H1 (cell line): ENCODE results near the gene HEPHL1. TPM values are rescaled to one million over a fixed set of nuclear protein-coding genes. Genes with fewer than 3 reads are reported as not detected.

Source experiments
- CHD7 ChIP-seq: fragments of 300-600 bp; sonication (generic); IDR thresholded peaks from 2 replicates; pipeline ENCODE4 v1.7.1; 2012; ENCODE audit warnings: low read length, moderate library complexity, mild to moderate bottlenecking, inconsistent platforms; ENCODE audit not compliant: insufficient replicate concordance
- EZH2 ChIP-seq: fragments of 200-600 bp; sonication (generic); IDR thresholded peaks from 2 replicates; pipeline ENCODE4 v1.7.1; 2012; ENCODE audit warnings: low read depth, mild to moderate bottlenecking, moderate library complexity, low read length, inconsistent platforms; ENCODE audit not compliant: severe bottlenecking
- JUN ChIP-seq: IDR thresholded peaks from 2 replicates; pipeline ENCODE4 v1.6.1; 2011; ENCODE audit warnings: low read depth, mild to moderate bottlenecking, improper control_type of control experiment, low read length
- PHF8 ChIP-seq: fragments of 200-600 bp; sonication (generic); conservative IDR thresholded peaks from 2 replicates; pipeline ENCODE4 v1.7.1; 2012; ENCODE audit warnings: low read depth, mild to moderate bottlenecking, inconsistent platforms, low read length, moderate library complexity
- POLR2AphosphoS5 ChIP-seq: IDR thresholded peaks from 2 replicates; pipeline ENCODE4 v1.6.1; 2011; ENCODE audit warnings: low read depth, low read length
- RBBP5 ChIP-seq: IDR thresholded peaks from 2 replicates; pipeline ENCODE4 v1.7.1; 2012; ENCODE audit warnings: low read depth, mild to moderate bottlenecking, inconsistent platforms, low read length, moderate library complexity, borderline replicate concordance
- RNF2 ChIP-seq: fragments of 200-900, 300-1000 bp; sonication (generic); IDR thresholded peaks from 2 replicates; pipeline ENCODE4 v1.7.1; 2016; ENCODE audit warnings: borderline replicate concordance, low read depth, mild to moderate bottlenecking, antibody characterized with exemption, low read length; ENCODE audit not compliant: poor library complexity, severe bottlenecking; ENCODE audit errors: missing control alignments
- TBP ChIP-seq: IDR thresholded peaks from 2 replicates; pipeline ENCODE4 v1.6.1; 2011; ENCODE audit warnings: low read depth, low read length, improper control_type of control experiment
- USF2 ChIP-seq: IDR thresholded peaks from 2 replicates; pipeline ENCODE4 v1.6.1; 2011; ENCODE audit warnings: low read length, improper control_type of control experiment
- polyA plus RNA-seq, 7 experiments: library from polyadenylated mRNA; depleted of rRNA in 3 of 7; stranded (reverse) in 5 of 7; unstranded in 2 of 7; fragments of >200 nt in 5 of 7; fragments of 200-250 nt in 2 of 7; gene quantifications; 1 replicate in 5 of 7; 2 replicates in 1 of 7; 4 replicates in 1 of 7; pipeline versions ENCODE4 v1.2.1 to v1.2.3, GENCODE V29; 2011 to 2013; ENCODE audit warnings: missing spikeins in 2 of 7, mixed read lengths in 2 of 7
- total RNA-seq: library from RNA; stranded (reverse); fragmentation: NEBNext Ultra II Directional; extraction: Animal tissue kit (Norgen Biotek cat#: 25700); gene quantifications from 2 replicates; pipeline ENCODE4 v1.2.1, GENCODE V29; 2021

HEPHL1 gene
- total and polyA plus RNA-seq, 2 of the 8 experiments (the other 6 are each of a cell fraction or from before 2014, with no cell fraction given): 0.09 to 0.11 TPM

GRCh38 chr11:93993747-93994146 lies 27.4 kb upstream of the HEPHL1 start (continued):
- TF ChIP-seq RNF2 (no peak), USF2 (no peak), RBBP5 (no peak), TBP (no peak), EZH2 (no peak), CHD7 (no peak), POLR2AphosphoS5 (no peak), PHF8 (no peak), JUN (no peak)
- TF ChIP-seq, all 59 proteins: peak for 0
